HepG2 (cell line): Measurements from ENCODE around the gene P4HB. TPM values are rescaled to one million over a fixed set of nuclear protein-coding genes. Genes with fewer than 3 reads are reported as not detected.

Experiments used
- AGO2 ChIP-seq: fragments of 200-400 bp; formaldehyde crosslinking; optimal IDR thresholded peaks from 2 replicates; pipeline ENCODE3; 2017; ENCODE audit warnings: mild to moderate bottlenecking, low read depth, low read length, moderate library complexity
- ELF4 ChIP-seq: sonication (generic); formaldehyde crosslinking; IDR thresholded peaks from 2 replicates; pipeline ENCODE4 v1.5.0; 2020; ENCODE audit warnings: missing genetic modification reagents, mild to moderate bottlenecking, moderate library complexity, borderline replicate concordance
- HCFC1 ChIP-seq: fragments of 150-350 bp; IDR thresholded peaks from 2 replicates; pipeline ENCODE4 v1.6.1; 2014; ENCODE audit warnings: low read depth, low read length
- HNRNPLL ChIP-seq: fragments of 200-400 bp; formaldehyde crosslinking; IDR thresholded peaks from 2 replicates; pipeline ENCODE4 v1.6.1; 2017; ENCODE audit warnings: mild to moderate bottlenecking, low read depth, low read length; ENCODE audit not compliant: poor library complexity, severe bottlenecking
- KDM2A ChIP-seq: sonication (generic); formaldehyde crosslinking; IDR thresholded peaks from 2 replicates; pipeline ENCODE4 v1.4.0; 2020; ENCODE audit warnings: low read depth, missing genetic modification reagents, borderline replicate concordance
- KDM4B ChIP-seq: sonication (generic); formaldehyde crosslinking; IDR thresholded peaks from 2 replicates; pipeline ENCODE4 v1.4.0; 2020; ENCODE audit warnings: missing genetic modification reagents
- MEIS2 ChIP-seq: sonication (generic); formaldehyde crosslinking; IDR thresholded peaks from 2 replicates; pipeline ENCODE4 v1.9.0; 2021; ENCODE audit warnings: mild to moderate bottlenecking, missing genetic modification reagents
- PHB2 ChIP-seq: fragments of 450-650 bp; IDR thresholded peaks from 2 replicates; pipeline ENCODE4 v1.6.1; 2018; ENCODE audit not compliant: partially characterized antibody
- PRDM10 ChIP-seq: sonication (generic); formaldehyde crosslinking; IDR thresholded peaks from 2 replicates; pipeline ENCODE4 v1.4.0; 2020; ENCODE audit warnings: low read depth, missing genetic modification reagents
- RFX1 ChIP-seq: fragments of 450-650 bp; IDR thresholded peaks from 2 replicates; pipeline ENCODE4 v1.6.1; 2017
- SCMH1 ChIP-seq: sonication (generic); formaldehyde crosslinking; IDR thresholded peaks from 2 replicates; pipeline ENCODE4 v1.9.0; 2021; ENCODE audit warnings: missing genetic modification reagents, mild to moderate bottlenecking, borderline replicate concordance
- SMAD3 ChIP-seq: sonication (generic); formaldehyde crosslinking; IDR thresholded peaks from 2 replicates; pipeline ENCODE4 v1.4.0; 2020; ENCODE audit warnings: missing genetic modification reagents
- SP4 ChIP-seq: sonication (generic); formaldehyde crosslinking; IDR thresholded peaks from 2 replicates; pipeline ENCODE4 v1.8.1; 2023; ENCODE audit warnings: mild to moderate bottlenecking, missing genetic modification reagents
- ZBTB8A ChIP-seq: sonication (generic); formaldehyde crosslinking; IDR thresholded peaks from 2 replicates; pipeline ENCODE4 v1.4.0; 2020; ENCODE audit warnings: mild to moderate bottlenecking, low read depth, missing genetic modification reagents, borderline replicate concordance
- ZFP82 ChIP-seq: sonication (generic); formaldehyde crosslinking; IDR thresholded peaks from 2 replicates; pipeline ENCODE4 v1.5.1; 2020; ENCODE audit warnings: mild to moderate bottlenecking, missing genetic modification reagents, borderline replicate concordance
- ZNF234 ChIP-seq: sonication (generic); formaldehyde crosslinking; conservative IDR thresholded peaks from 2 replicates; pipeline ENCODE4 v1.5.1; 2020; ENCODE audit warnings: mild to moderate bottlenecking, missing genetic modification reagents
- ZNF317 ChIP-seq: sonication (generic); formaldehyde crosslinking; IDR thresholded peaks from 2 replicates; pipeline ENCODE4 v1.5.0; 2020; ENCODE audit warnings: mild to moderate bottlenecking, missing genetic modification reagents
- ZNF414 ChIP-seq: sonication (generic); formaldehyde crosslinking; IDR thresholded peaks from 2 replicates; pipeline ENCODE4 v1.5.0; 2020; ENCODE audit warnings: missing genetic modification reagents
- ZNF547 ChIP-seq: sonication (generic); formaldehyde crosslinking; IDR thresholded peaks from 2 replicates; pipeline ENCODE4 v1.5.1; 2020; ENCODE audit warnings: mild to moderate bottlenecking, missing genetic modification reagents
- ZNF598 ChIP-seq: sonication (generic); formaldehyde crosslinking; IDR thresholded peaks from 2 replicates; pipeline ENCODE4 v1.5.1; 2020; ENCODE audit warnings: mild to moderate bottlenecking, missing genetic modification reagents, borderline replicate concordance
- ZNF616 ChIP-seq: sonication (generic); formaldehyde crosslinking; IDR thresholded peaks from 2 replicates; pipeline ENCODE4 v1.5.0; 2020; ENCODE audit warnings: low read depth, mild to moderate bottlenecking, missing genetic modification reagents
- ZNF672 ChIP-seq: sonication (generic); formaldehyde crosslinking; IDR thresholded peaks from 2 replicates; pipeline ENCODE4 v1.8.1; 2022; ENCODE audit warnings: missing genetic modification reagents
- ZSCAN29 ChIP-seq: sonication (generic); formaldehyde crosslinking; conservative IDR thresholded peaks from 2 replicates; pipeline ENCODE4 v1.4.0; 2020; ENCODE audit warnings: mild to moderate bottlenecking, missing genetic modification reagents
- polyA plus RNA-seq, 8 experiments: library from polyadenylated mRNA; depleted of rRNA in 3 of 8; stranded (reverse) in 7 of 8; unstranded in 1 of 8; fragments of >200 nt; fragmentation: Illumina TruSeq in 4 of 8; extraction: Trizol in 4 of 8; gene quantifications; 2 replicates each; pipeline versions ENCODE4 v1.2.1 to v1.2.3, GENCODE V29; 2011 to 2016; ENCODE audit warnings: low read depth in 4 of 8, missing spikeins in 1 of 8, mixed read lengths in 1 of 8; ENCODE audit not compliant: insufficient read depth in 1 of 8
- total RNA-seq, 5 experiments: library from RNA; depleted of rRNA; stranded (reverse); fragments of >200 nt; fragmentation: Illumina TruSeq; extraction: Trizol; gene quantifications; 2 replicates each; pipeline ENCODE4 v1.2.3, GENCODE V29; 2016; ENCODE audit warnings: low read depth in 1 of 5

The P4HB gene
- total and polyA plus RNA-seq, 2 of the 13 experiments (the other 11 are each of a cell fraction or from before 2014, with no cell fraction given), result 185 to 782 TPM

DNA sequence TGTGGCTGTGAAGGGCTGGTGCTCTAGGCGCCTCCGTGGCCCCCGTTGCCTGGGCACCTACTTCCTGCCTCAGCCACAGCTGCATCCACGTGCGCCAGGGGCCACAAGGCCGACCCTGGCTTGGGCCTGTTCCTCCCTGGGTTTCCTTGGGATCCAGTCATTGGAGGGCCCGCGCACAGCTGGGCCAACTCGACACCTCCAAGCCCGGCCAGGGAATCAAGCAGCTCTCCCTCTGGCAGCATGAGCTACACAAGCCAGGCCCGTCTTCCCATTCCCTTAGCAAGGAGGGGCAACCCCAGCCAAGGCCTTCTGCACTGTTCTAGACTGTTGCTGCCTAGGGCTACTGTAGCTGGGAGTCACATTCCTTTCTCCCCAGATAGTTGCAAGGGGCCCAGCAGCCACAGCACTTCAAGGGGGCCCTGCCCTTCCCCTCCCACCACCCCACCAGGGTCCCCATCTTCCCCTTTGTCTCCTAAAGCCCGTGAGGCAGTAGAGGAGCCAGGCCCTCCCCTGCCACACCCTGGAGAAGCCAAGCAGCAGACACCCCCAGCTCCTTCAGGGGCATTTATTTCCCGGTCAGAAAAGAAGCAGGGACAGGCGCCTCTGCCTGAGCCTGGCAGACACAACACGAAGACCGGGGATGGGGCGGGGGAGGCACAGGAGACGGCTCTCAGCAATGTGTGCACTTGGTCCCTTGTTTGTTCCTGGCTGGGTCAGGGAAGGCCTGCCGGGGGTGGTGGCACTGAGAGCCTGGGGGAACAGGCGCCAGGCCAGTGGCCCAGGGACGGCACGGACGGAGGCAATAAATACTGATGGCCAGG, 7.0 kb upstream of the P4HB start (continued):
- TF ChIP-seq PRDM10 (CRISPR knock-in tag) (no peak; the same call in 1 of the 2 replicates), SMAD3 (CRISPR knock-in tag) (no peak), RFX1 (no peak), ZBTB8A (CRISPR knock-in tag) (no peak), PHB2 (no peak), KDM4B (CRISPR knock-in tag) (no peak), ZNF317 (0 out of 2 replicates have a peak, but pooled peaks have one; percentile 6), ZNF616 (CRISPR knock-in tag) (no peak), SP4 (peak; percentile 22; the same call in 1 of the 2 replicates), ZNF414 (no peak), SCMH1 (no peak), ELF4 (CRISPR knock-in tag) (no peak), ZNF672 (0 out of 2 replicates have a peak, but pooled peaks have one; percentile 34), ZSCAN29 (peak; percentile 69), HNRNPLL (no peak), AGO2 (peak; percentile 99), HCFC1 (no peak), ZFP82 (CRISPR knock-in tag) (peak; percentile 87; the same call in 1 of the 2 replicates), ZNF598 (CRISPR knock-in tag) (no peak), ZNF234 (no peak), ZNF547 (0 out of 2 replicates have a peak, but pooled peaks have one; percentile 78), KDM2A (peak; percentile 64; the same call in 1 of the 2 replicates), MEIS2 (CRISPR knock-in tag) (no peak; the same call in 1 of the 2 replicates)
